PFSK-1 (cell line): Measurements from ENCODE around the gene JUNB.

ENCODE experiments used
- POLR2AphosphoS5 ChIP-seq: IDR thresholded peaks from 2 replicates; pipeline ENCODE4 v1.6.1; 2012; ENCODE audit warnings: low read depth, mild to moderate bottlenecking, control low read depth, low read length, moderate library complexity
- SIN3A ChIP-seq: IDR thresholded peaks from 2 replicates; pipeline ENCODE4 v1.6.1; 2012; ENCODE audit warnings: mild to moderate bottlenecking, low read length, moderate library complexity, borderline replicate concordance; ENCODE audit not compliant: insufficient read depth

- TF ChIP-seq SIN3A (no peak), POLR2AphosphoS5 (no peak)
These were observed 5.8 kb upstream of the JUNB start for GRCh38 chr19:12785431-12786031.
